GM19455 (cell line): ENCODE data around the gene ADO.

Source experiments
- ATAC-seq: cut with Tn5 transposase; IDR thresholded peaks from one replicate; pipeline ENCODE4 v1.9.1; 2021; ENCODE audit not compliant: unreplicated experiment

The ADO gene

DNA sequence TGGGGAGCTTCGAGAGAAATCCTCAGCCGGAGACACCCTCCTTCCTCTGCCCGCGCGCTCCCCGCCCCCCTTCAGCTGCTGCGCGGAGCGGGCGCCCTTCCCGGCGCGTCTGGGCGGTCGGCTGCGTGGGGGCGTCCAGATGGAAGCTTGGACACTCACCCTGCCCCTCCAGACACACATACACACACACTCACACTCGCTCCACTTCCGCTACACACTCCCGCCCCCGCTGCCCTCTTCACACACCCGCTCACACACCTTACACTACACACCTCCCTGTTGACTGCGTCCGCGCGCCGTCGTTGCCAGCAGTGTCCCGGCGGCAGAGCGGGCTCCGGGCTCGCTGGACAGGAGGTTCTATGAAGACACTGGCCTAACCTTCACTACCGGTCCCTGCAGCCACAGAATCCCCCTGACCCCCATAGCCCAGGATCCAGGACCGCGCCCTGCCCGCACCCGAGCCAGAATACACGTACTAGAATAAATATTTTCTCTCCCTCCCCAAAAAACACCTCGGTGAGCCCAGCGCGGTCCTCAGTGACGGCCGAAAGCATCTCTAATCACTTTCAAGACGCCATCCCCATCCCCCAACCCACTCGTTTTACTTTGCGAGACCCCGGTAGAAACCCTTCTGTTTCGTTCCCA is 12.7 kb downstream of the ADO start:
- ATAC-seq: peak; percentile 1

- ATAC-seq: peak; percentile 33
Measured at GRCh38 chr10:62817766-62818425, 13.4 kb downstream of the ADO start.

- no peak for ATAC-seq
Measured at GRCh38 chr10:62818426-62819011, 14.0 kb downstream of the ADO start.

DNA sequence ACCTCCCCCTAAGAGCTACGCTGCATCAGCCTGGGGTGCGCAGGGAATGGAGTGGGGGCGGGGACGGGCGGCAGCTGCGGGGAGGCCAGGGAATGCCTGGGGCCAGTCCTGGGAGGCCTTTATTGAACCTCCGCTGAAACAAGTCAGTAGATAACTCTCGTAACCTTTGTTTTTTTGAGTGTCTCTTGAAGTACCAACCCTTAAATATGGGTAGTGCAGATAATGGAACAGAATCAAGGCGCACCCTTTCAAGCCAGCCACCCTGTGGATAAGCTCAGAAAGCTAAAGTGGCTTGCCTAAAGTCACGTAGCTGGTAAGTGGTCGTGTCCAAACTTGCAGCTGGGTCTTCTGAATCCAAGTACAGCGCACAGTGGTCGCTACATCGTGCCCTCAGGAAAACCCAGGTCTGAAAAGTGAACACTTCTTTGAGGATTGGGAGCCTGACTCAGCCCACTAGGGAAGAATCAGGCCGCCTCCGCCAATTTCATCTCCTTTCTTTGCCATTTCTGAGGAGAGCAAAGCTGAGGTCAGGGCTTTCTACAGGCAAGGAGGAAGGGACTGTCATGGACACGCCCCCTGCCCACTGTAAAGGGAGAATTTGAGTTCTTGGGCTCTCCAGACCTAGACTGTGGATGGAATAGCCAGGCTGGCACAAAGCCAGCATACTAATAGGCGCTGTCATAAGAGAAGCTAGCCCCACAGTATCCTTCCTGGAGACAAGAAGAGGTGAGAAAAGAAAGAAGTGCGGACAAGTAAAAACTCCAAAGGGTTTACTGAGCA is 14.8 kb downstream of the ADO start:
- no peak for ATAC-seq

GRCh38 chr10:62820586-62820985 is 16.1 kb downstream of the ADO start:
- ATAC-seq: no peak

GRCh38 chr10:62826273-62826672 is 21.8 kb downstream of the ADO start:
- no peak for ATAC-seq

GRCh38 chr10:62829622-62830021 is 25.1 kb downstream of the ADO start:
- no peak for ATAC-seq

DNA sequence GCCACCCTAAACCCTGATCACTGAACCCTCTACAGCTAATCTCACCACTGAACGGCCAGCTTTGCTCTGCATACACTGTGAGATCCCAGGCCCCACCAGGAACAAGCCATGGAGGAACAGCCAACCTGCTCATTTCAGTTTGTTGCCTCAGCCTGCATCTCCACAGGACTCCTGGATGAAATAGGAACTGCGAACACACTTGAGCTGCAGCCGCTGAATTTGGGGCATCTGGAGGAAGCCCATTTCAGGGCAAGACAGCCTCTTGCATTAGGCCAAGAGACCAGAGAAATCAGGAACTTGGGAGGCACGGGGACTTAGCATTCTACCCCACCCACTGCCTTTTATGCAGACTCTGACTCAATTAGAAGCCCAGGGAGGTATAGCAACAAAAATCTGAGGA is 26.2 kb downstream of the ADO start:
- ATAC-seq: no peak

- peak; percentile 53 for ATAC-seq
Measured at GRCh38 chr10:62831346-62831745, 26.8 kb downstream of the ADO start.

DNA sequence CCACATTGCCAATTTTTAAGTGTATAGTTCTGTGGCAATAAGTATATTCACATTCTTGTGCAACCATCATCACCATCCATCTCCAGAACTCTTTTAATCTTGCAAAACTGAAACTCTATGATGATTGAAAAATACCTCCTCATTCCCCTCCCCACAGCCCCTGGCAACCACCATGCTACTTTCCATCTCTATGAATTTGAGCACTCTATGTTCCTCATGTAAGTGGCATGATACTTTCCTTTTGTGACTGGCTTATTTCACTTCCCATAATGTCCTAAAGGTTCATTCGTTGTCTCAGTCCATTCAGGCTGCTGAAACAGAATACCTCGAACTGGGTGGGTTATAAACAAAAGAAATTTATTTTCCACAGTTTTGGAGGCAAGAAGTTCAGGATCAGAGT is 35.1 kb downstream of the ADO start:
- ATAC-seq: no peak

- no peak for ATAC-seq
Measured at GRCh38 chr10:62842983-62843382, 38.5 kb downstream of the ADO start.

DNA sequence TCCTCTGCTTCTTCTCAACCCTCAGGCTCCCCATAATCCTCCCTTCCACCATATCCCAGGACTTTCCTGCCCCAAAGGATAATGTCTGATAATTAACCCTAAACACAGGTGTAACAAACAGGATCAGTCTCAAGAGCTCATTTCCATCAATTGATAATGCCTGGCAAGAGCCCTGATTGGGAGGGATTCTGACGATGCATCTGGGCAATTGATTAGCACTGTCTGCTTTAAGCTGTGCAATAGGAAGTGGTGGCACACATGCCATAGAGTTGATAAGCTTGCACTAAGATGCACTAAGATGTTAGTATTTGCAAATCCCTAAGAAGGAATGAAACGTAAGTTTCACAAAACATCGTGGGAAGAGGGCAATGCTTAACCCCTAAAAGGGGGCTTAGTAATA is 39.1 kb downstream of the ADO start:
- ATAC-seq: no peak

- ATAC-seq: no peak
Measured at GRCh38 chr10:62844280-62845011, 39.9 kb downstream of the ADO start.

DNA sequence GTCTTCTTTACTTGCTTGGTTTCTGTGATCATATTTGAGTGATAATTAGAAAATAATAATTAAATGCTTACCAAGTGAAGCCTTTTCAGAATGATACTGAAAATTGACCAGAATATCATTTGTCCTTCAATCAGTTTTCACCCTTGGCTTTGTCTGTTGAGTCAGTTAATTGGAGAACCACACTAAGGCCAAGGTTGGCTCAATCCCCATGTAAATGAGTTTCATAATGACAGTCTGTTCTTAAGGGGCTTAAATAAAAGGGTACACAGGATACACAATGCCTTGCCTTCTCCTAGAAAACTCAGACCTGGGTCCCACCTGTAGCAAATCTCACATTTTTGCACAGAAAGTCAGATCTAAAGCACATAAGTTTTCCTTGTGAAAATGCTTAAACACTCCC is 42.9 kb downstream of the ADO start:
- ATAC-seq: no peak

DNA sequence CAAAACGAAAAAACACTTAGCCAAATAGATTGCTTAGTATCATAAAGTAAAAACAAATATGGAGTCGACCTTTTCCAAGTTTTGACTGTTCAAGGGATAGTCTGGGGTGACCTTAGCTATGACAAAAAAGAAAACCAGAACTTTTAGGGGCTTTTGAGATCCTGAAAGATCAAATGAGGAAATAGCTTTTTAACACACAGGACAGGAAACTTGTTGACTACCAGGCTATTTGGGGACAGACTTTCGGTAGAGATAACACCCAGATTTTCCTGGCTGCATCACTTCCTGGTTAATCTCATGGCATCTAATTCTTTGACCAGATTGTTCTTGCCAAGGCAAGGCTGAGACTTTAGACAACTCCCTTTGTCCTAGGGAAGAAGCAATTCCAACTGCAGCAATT is 46.1 kb downstream of the ADO start:
- ATAC-seq: peak; percentile 31

DNA sequence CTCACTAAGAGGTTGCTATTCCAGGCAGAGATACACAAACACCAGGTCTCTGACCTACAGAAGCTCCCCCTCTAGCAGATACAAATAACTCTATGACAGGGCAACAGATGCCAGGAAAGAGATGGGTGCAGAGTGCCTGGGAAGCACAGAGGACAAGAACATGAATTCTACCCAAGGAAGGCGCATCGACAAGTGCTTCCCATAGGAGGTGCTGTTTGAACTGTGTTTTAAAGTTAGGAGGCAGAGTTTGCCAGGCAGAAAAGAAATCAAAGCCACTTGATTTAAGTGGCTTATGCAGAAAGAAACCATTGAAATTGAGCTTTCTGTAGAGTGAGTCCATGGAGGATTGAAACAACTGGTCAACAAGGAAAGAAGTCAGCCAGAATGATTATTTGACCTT is 46.9 kb downstream of the ADO start:
- ATAC-seq: no peak

DNA sequence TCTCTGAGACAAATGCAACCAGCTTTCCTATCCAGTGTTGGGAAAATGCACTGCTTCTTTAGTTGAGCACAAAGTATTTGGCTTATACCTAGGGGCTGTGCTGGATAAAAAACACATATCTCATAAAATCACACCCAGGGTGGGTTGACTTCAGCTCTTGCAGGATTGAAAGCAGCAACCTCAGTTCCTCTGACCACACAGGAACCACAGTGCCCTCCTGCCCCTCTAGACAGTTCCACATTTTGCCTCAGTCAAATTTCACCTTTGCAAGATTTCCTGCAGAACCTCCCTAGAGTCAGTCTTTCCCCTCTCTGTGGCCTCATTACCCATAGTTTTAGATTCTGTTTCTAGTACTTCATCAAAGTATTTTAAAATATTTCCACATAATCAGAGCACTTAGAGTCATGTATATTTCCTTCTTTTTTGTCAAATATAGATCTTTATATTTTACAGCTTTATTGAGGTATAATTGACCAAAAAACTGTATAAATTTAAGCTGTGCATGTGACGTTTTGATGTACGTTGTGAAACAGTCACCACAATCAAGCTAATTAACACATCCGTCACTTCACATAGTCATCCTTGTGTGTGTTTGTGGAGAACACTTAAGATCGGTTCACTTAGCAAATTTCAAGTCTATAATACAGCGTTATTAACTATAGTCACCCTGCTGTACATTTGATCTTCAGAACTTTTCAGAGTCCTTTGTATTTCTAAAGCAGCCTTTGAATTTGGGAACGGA is 48.6 kb downstream of the ADO start:
- ATAC-seq: peak; percentile 56

GRCh38 chr10:62853710-62854109 is 49.2 kb downstream of the ADO start:
- ATAC-seq: no peak

GRCh38 chr10:62856021-62856420 is 51.5 kb downstream of the ADO start:
- ATAC-seq: no peak
